ENCODE results near the gene ASS1.
"Not testable (repeated sequence)": the region's sequence is repeated elsewhere in the genome, so short reads cannot be mapped to it uniquely, and the experiment has no call there.

ASS1 gene

DNA sequence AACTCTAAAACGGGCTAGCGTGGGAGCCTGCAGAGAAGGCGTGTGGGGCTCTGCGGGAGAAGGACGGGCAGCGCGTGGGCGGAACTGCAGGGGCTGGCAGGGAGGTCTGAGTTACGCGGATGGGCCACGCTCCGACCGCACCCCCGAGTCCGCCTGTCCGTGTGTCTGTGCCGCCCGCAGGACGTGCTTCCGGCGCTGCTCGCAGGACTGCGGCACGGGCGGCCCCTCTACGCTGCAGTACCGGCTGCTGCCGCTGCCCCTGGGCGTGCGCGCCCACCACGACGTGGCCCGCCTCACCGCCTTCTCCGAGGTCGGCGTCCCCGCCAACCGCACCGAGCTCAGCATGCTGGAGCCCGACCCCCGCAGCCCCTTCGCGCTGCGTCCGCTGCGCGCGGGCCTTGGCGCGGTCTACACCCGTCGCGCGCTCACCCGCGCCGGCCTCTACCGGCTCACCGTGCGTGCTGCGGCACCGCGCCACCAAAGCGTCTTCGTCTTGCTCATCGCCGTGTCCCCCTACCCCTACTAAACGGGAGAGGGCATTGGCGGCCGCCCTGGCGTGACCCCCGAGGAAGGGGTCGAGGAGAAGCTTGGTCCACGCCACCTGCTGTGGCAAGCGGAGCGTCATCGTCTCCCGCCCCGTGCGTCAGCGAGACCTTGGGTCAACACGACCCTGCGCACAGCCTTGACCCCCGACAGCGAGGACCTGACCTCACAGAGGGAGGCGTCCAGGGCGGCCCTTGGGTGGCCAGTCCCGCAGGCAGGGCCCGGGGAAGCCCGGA lies 11.4 kb upstream of the ASS1 start:
- Histone ChIP-seq H3K9me3 (ENCODE audit: control insufficient read depth, low read length) (no peaks in the 10 kb centered on the region), H3K4me3 (ENCODE audit: insufficient read depth, low read depth, low read length, poor library complexity, severe bottlenecking) (no peak overlapping the region), H3K4me1 (ENCODE audit: control insufficient read depth, insufficient read depth, low read length, poor library complexity, severe bottlenecking) (no peaks in the 10 kb centered on the region), H3K27me3 (replicated peaks; ENCODE audit: control insufficient read depth, insufficient read depth, low read length, poor library complexity, severe bottlenecking) (peaks cover 12% of the 10 kb centered on the region), H3K27ac (ENCODE audit: insufficient read depth, low read length, poor library complexity, severe bottlenecking) (no peak overlapping the region), H3K36me3 (ENCODE audit: control insufficient read depth, insufficient read depth, low read length) (no peaks in the 10 kb centered on the region)
- no peak for DNase-seq

DNA sequence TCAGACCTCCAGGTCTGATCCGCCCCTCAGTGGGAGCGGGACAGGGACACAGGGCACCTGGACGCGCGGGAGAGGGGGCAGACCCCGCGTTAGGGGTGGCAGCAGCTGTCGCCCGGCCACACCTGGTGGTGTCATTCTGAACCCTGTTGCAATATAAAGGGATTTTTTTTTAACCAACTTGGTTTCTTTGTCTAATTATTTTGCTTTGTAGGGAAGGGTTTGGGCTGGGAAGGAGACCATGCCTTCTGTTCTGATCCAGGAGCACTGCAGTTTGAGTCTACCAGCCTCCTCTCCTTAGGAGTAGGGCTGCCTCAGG lies 10.9 kb upstream of the ASS1 start:
- no peak overlapping the region for H3K27ac ChIP-seq (ENCODE audit: insufficient read depth, low read length, poor library complexity, severe bottlenecking)
- H3K4me3 ChIP-seq (ENCODE audit: insufficient read depth, low read depth, low read length, poor library complexity, severe bottlenecking) = no peak overlapping the region
- no peak for DNase-seq
- peaks cover 15% of the 10 kb centered on the region for H3K27me3 ChIP-seq (replicated peaks; ENCODE audit: control insufficient read depth, insufficient read depth, low read length, poor library complexity, severe bottlenecking)
- no peaks in the 10 kb centered on the region for H3K36me3 ChIP-seq (ENCODE audit: control insufficient read depth, insufficient read depth, low read length)
- H3K4me1 ChIP-seq (ENCODE audit: control insufficient read depth, insufficient read depth, low read length, poor library complexity, severe bottlenecking) = no peaks in the 10 kb centered on the region
- no peaks in the 10 kb centered on the region for H3K9me3 ChIP-seq (ENCODE audit: control insufficient read depth, low read length)

DNA sequence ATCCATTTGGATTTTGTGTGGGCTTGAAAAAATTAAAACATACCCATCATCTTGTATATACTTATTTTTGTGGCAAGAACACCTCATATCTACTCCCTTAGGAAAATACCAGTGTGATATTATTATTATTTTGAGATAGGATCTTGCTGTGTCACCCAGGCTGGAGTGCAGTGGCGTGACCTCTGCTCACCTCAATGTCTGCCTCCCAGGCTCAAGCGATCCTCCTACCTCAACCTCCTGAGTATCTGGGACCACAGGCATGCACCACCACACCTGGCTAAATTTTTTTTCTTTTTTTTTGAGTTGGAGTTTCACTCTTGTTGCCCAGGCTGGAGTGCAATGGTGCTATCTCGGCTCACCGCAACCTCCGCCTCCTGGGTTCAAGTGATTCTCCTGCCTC lies 10.1 kb upstream of the ASS1 start:
- H3K4me1 ChIP-seq (ENCODE audit: control insufficient read depth, insufficient read depth, low read length, poor library complexity, severe bottlenecking); H3K36me3 ChIP-seq (ENCODE audit: control insufficient read depth, insufficient read depth, low read length); H3K4me3 ChIP-seq (ENCODE audit: insufficient read depth, low read depth, low read length, poor library complexity, severe bottlenecking); H3K27ac ChIP-seq (ENCODE audit: insufficient read depth, low read length, poor library complexity, severe bottlenecking); DNase-seq; H3K9me3 ChIP-seq (ENCODE audit: control insufficient read depth, low read length): not testable (repeated sequence)
- H3K27me3 ChIP-seq (replicated peaks; ENCODE audit: control insufficient read depth, insufficient read depth, low read length, poor library complexity, severe bottlenecking) = peaks cover 15% of the 10 kb centered on the region

DNA sequence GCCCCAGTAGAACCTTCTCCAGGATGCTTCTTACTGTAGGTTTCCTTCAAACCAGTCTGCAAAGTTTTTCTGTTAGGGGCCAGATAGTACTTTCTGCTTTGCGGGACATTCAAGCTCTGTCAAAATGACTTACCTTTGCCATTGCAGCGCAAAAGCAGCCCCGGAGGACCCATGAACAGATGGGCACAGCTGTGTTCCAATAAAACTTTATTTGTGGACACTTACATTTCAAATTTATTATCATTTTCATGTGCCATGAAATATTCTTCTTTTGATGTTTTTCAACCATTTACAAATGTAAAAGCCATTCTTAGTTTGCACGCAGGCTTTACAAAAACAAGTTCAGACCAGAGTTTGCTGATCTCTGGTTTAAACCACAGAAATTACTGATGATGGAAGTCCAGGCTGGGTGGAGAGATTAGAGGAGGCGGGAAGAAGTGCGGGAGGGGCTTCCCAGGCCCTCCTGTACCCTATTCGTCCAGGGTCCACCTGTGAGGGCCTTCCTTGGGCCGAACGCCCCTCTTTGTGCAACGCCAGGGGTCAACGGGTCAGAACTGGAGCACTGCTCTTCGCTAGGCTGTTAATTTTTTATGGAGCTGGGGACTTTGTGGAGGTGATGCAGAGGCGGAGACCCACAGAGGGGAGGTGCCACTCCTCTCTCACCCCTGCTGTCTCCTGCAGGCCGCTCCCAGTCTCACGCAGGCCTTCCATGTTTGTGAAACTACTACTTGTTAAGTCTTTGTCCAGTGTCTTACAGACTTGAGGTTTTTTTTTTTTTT lies 7.6 kb upstream of the ASS1 start:
- H3K4me3 ChIP-seq (ENCODE audit: insufficient read depth, low read depth, low read length, poor library complexity, severe bottlenecking) = no peak overlapping the region
- H3K36me3 ChIP-seq (ENCODE audit: control insufficient read depth, insufficient read depth, low read length) = no peaks in the 10 kb centered on the region
- peaks cover 15% of the 10 kb centered on the region for H3K27me3 ChIP-seq (replicated peaks; ENCODE audit: control insufficient read depth, insufficient read depth, low read length, poor library complexity, severe bottlenecking)
- DNase-seq = no peak
- peaks cover 4% of the 10 kb centered on the region for H3K9me3 ChIP-seq (ENCODE audit: control insufficient read depth, low read length)
- H3K4me1 ChIP-seq (ENCODE audit: control insufficient read depth, insufficient read depth, low read length, poor library complexity, severe bottlenecking) = no peaks in the 10 kb centered on the region
- no peak overlapping the region for H3K27ac ChIP-seq (ENCODE audit: insufficient read depth, low read length, poor library complexity, severe bottlenecking)

DNA sequence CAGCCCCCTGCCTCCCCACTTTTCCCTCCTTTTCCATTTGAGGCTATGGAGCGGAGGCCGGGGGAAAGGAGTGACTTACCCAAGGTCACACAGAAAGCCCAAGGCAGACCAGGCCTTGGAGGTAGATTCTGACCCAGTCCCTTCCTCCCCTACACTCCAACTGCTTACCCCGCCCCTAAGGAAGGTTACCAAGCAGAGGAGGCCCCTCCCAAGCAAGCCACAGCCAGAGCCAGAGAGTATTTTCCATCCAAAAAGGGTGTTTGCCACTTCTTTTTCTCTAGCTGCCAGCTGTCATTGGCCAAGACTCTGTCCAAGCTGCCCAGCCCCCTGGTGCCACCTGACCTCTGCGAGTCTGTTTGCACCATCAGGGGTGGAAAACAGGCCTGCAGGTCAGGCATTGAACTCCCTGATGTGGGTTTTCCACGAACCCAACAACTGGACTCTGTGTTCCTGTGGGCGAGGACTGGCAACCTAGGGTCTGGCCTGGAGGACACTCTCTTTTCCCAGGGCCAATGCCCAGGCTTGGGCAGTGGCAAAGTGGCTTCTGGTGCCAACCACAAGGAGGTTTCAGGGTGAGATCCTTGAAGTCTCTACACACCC lies 6.3 kb upstream of the ASS1 start:
- Histone ChIP-seq H3K36me3 (ENCODE audit: control insufficient read depth, insufficient read depth, low read length) (no peaks in the 10 kb centered on the region), H3K27ac (ENCODE audit: insufficient read depth, low read length, poor library complexity, severe bottlenecking) (no peak overlapping the region), H3K9me3 (ENCODE audit: control insufficient read depth, low read length) (peaks cover 4% of the 10 kb centered on the region), H3K4me1 (ENCODE audit: control insufficient read depth, insufficient read depth, low read length, poor library complexity, severe bottlenecking) (no peaks in the 10 kb centered on the region), H3K27me3 (replicated peaks; ENCODE audit: control insufficient read depth, insufficient read depth, low read length, poor library complexity, severe bottlenecking) (peaks cover 7% of the 10 kb centered on the region), H3K4me3 (ENCODE audit: insufficient read depth, low read depth, low read length, poor library complexity, severe bottlenecking) (no peak overlapping the region)
- no peak for DNase-seq

DNA sequence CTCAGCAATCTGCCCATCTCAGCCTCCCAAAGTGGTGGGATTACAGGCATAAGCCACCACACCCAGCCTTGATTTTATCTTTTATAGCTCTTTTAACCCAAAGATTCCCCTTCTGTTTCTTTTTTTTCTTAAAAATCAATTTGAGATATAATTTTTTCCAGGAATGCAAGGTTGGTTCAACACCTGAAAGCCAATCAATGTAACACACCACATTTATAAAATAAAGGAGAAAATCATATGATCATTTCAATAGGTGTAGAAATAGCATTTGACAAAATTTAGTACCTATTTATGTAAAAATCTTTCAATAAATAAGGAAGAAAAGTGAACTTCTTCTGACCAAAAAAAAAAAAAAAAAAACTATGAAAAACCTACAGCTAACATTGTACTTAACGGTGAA lies 3.7 kb upstream of the ASS1 start:
- Histone ChIP-seq H3K4me3 (ENCODE audit: insufficient read depth, low read depth, low read length, poor library complexity, severe bottlenecking) (no peak overlapping the region), H3K27ac (ENCODE audit: insufficient read depth, low read length, poor library complexity, severe bottlenecking) (no peak overlapping the region), H3K27me3 (replicated peaks; ENCODE audit: control insufficient read depth, insufficient read depth, low read length, poor library complexity, severe bottlenecking) (peaks cover 23% of the 10 kb centered on the region), H3K4me1 (ENCODE audit: control insufficient read depth, insufficient read depth, low read length, poor library complexity, severe bottlenecking) (peaks cover 7% of the 10 kb centered on the region), H3K36me3 (ENCODE audit: control insufficient read depth, insufficient read depth, low read length) (no peaks in the 10 kb centered on the region), H3K9me3 (ENCODE audit: control insufficient read depth, low read length) (peaks cover 4% of the 10 kb centered on the region)
- DNase-seq = no peak

DNA sequence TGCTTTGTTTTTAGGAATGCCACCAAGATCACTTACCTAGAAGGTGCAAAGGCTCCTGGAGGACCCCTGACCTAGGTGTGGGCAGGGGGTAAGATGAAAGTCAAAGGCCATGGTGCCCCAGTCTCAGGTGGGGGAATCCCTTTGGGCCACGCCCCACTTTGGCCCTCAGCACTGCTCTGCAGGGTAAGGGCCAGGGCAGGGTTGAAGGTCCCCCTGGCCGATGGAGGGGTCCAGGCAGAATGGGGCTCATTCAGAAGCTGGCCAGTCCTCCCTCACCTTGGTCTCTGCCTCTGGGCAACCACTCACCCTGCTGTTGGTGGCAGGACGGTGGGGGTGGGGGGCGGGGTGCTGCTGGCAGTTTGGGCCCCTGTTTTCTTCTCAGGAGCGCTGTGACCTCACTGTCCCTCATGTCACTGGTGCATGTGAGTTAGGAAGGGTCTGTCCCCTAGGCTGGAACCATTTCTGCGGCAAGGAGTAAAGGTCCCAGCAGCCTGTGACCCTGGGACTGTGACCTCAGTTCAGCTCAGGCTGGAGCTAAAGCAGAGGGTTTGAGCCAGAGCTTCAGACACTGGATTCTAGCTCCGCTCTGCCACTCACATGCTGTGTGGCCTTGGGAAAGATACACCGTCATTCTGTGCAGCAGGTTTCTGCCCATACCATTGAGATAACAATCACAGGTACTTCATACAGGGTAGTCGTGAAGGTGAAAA lies 1.9 kb upstream of the ASS1 start:
- Histone ChIP-seq H3K4me3 (ENCODE audit: insufficient read depth, low read depth, low read length, poor library complexity, severe bottlenecking) (no peak overlapping the region), H3K4me1 (ENCODE audit: control insufficient read depth, insufficient read depth, low read length, poor library complexity, severe bottlenecking) (peaks cover 7% of the 10 kb centered on the region), H3K27ac (ENCODE audit: insufficient read depth, low read length, poor library complexity, severe bottlenecking) (no peak overlapping the region), H3K9me3 (ENCODE audit: control insufficient read depth, low read length) (peaks cover 4% of the 10 kb centered on the region), H3K27me3 (replicated peaks; ENCODE audit: control insufficient read depth, insufficient read depth, low read length, poor library complexity, severe bottlenecking) (peaks cover 23% of the 10 kb centered on the region), H3K36me3 (ENCODE audit: control insufficient read depth, insufficient read depth, low read length) (no peaks in the 10 kb centered on the region)
- DNase-seq = no peak

DNA sequence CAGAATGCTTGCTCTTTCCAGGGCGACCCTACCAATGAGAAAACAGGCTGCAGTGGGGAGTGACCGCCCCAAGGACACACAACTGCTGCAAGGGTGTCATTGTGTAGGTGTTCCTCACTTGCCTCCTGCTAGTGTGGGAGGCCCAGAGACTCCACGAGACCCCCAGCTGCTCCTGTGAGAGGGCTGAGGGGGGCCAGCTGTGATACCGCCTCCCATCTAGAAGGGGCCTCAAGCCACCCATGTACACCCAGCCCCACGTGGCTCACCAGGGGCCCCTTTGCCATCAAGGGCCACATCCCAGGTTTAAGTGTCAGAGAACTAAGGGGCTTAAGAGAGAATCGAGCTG lies 1.3 kb upstream of the ASS1 start:
- H3K36me3 ChIP-seq (ENCODE audit: control insufficient read depth, insufficient read depth, low read length) = no peaks in the 10 kb centered on the region
- no peak for DNase-seq
- H3K27me3 ChIP-seq (replicated peaks; ENCODE audit: control insufficient read depth, insufficient read depth, low read length, poor library complexity, severe bottlenecking) = peaks cover 23% of the 10 kb centered on the region
- H3K4me1 ChIP-seq (ENCODE audit: control insufficient read depth, insufficient read depth, low read length, poor library complexity, severe bottlenecking) = peaks cover 7% of the 10 kb centered on the region
- H3K27ac ChIP-seq (ENCODE audit: insufficient read depth, low read length, poor library complexity, severe bottlenecking) = no peak overlapping the region
- no peak overlapping the region for H3K4me3 ChIP-seq (ENCODE audit: insufficient read depth, low read depth, low read length, poor library complexity, severe bottlenecking)
- H3K9me3 ChIP-seq (ENCODE audit: control insufficient read depth, low read length) = peaks cover 4% of the 10 kb centered on the region

DNA sequence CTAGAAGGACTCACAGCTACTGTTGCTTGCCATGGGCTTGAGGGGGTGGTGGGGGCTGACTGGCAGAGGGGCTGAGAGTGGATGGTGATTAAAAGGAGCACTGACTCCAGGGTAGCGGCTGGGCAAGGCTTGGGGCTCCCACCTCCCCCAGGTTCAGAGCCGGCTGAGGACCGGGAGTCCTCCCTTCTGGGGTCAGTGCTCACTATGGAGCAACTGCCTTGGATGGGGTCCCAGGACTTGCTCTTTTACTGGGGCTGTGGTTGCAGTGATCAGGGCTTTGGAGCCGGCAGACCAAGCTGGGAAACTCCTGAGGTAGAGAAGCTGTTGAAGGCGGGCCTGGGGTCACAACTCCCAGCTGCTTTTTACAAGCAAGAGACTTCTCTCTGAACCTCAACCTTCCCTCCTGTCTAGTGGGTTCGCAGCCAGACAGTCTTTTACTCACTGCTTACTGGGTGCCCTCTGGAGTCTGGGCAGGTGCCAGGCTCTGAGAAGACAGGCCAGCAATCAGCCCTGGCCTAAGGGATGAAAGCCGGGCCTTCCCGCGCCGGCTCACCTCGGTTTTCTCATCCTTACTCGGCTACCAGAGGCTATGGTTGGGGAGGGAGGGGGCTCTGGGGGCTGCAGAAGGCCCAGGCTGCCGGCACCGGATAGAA lies 795 bp upstream of the ASS1 start:
- no peak overlapping the region for H3K27ac ChIP-seq (ENCODE audit: insufficient read depth, low read length, poor library complexity, severe bottlenecking)
- H3K27me3 ChIP-seq (replicated peaks; ENCODE audit: control insufficient read depth, insufficient read depth, low read length, poor library complexity, severe bottlenecking) = peaks cover 20% of the 10 kb centered on the region
- peaks cover 7% of the 10 kb centered on the region for H3K4me1 ChIP-seq (ENCODE audit: control insufficient read depth, insufficient read depth, low read length, poor library complexity, severe bottlenecking)
- no peaks in the 10 kb centered on the region for H3K36me3 ChIP-seq (ENCODE audit: control insufficient read depth, insufficient read depth, low read length)
- peaks cover 4% of the 10 kb centered on the region for H3K9me3 ChIP-seq (ENCODE audit: control insufficient read depth, low read length)
- H3K4me3 ChIP-seq (ENCODE audit: insufficient read depth, low read depth, low read length, poor library complexity, severe bottlenecking) = peak overlapping the region; percentile 50
- DNase-seq = no peak
